ENCODE results near the gene PPIP5K1. TPM values are rescaled to one million over a fixed set of nuclear protein-coding genes. Genes with fewer than 3 reads are reported as not detected.
A peak's percentile ranks its signal among the peaks of the same experiment; 100 is the strongest.

Gene PPIP5K1
- total RNA-seq, 2 experiments from 2014 or later, result 67.5 to 89.8 TPM

DNA sequence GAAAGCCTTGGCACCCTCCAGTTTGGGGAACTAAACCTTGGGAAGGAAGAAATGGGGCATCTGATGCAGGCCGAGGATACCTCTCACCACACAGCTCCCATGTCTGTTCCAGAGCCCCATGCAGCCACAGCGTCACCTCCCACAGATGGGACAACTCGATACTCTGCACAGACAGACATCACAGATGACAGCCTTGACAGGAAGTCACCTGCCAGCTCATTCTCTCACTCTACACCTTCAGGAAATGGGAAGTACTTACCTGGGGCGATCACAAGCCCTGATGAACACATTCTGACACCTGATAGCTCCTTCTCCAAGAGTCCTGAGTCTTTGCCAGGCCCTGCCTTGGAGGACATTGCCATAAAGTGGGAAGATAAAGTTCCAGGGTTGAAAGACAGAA, 64.9 kb downstream of the PPIP5K1 start:
- Histone ChIP-seq H3K4me2 (ENCODE audit: low read length) (no peak overlapping the region), H3K4me1 (ENCODE audit: insufficient read depth, low read length, poor library complexity, severe bottlenecking) (peaks cover 13% of the 10 kb centered on the region), H3K79me2 (ENCODE audit: insufficient read depth, low read depth, low read length) (no peaks in the 10 kb centered on the region), H3K9me2 (ENCODE audit: insufficient read depth, low read length) (no peaks in the 10 kb centered on the region), H2AFZ (ENCODE audit: low read length) (no peak overlapping the region), H3K27ac (ENCODE audit: low read depth, low read length, poor library complexity, severe bottlenecking) (no peak overlapping the region), H4K20me1 (ENCODE audit: insufficient read depth, low read length) (no peaks in the 10 kb centered on the region), H3K36me3 (ENCODE audit: insufficient read depth, low read length) (peaks cover 5% of the 10 kb centered on the region; the same call in 1 of the 2 replicates), H3K9me3 (ENCODE audit: low read length) (no peaks in the 10 kb centered on the region), H3K4me3 (ENCODE audit: low read depth, low read length, poor library complexity, severe bottlenecking) (no peak overlapping the region)
- DNase-seq (ENCODE audit: low spot score), result no peak
- CTCF ChIA-PET (ENCODE audit: unreplicated experiment), result no interaction called here
- BruUV-seq (replicated peaks), result no TSS peak
- TF ChIP-seq, protein P1, sequence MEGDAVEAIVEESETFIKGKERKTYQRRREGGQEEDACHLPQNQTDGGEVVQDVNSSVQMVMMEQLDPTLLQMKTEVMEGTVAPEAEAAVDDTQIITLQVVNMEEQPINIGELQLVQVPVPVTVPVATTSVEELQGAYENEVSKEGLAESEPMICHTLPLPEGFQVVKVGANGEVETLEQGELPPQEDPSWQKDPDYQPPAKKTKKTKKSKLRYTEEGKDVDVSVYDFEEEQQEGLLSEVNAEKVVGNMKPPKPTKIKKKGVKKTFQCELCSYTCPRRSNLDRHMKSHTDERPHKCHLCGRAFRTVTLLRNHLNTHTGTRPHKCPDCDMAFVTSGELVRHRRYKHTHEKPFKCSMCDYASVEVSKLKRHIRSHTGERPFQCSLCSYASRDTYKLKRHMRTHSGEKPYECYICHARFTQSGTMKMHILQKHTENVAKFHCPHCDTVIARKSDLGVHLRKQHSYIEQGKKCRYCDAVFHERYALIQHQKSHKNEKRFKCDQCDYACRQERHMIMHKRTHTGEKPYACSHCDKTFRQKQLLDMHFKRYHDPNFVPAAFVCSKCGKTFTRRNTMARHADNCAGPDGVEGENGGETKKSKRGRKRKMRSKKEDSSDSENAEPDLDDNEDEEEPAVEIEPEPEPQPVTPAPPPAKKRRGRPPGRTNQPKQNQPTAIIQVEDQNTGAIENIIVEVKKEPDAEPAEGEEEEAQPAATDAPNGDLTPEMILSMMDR (conservative IDR thresholded peaks at IDR 0.05; ENCODE audit: low read length), result no peak
- no peak for TF ChIP-seq EZH2phosphoT487 (IDR thresholded peaks at IDR 0.05; ENCODE audit: borderline replicate concordance, low read depth, low read length)
- intact Hi-C loops (cut with micrococcal nuclease; ENCODE audit: unreplicated experiment), result no loop called here
- POLR2A ChIA-PET, result no interaction called here

DNA sequence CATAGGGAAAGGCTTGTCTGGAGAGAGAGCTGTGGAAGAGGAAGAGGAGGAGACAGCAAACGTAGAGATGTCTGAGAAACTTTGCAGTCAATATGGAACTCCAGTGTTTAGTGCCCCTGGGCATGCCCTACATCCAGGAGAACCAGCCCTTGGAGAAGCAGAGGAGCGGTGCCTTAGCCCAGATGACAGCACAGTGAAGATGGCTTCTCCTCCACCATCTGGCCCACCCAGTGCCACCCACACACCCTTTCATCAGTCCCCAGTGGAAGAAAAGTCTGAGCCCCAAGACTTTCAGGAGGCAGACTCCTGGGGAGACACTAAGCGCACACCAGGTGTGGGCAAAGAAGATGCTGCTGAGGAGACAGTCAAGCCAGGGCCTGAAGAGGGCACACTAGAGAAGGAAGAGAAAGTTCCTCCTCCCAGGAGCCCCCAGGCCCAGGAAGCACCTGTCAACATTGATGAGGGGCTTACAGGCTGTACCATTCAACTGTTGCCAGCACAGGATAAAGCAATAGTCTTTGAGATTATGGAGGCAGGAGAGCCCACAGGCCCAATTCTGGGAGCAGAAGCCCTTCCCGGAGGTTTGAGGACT, 65.7 kb downstream of the PPIP5K1 start:
- Histone ChIP-seq H3K4me2 (ENCODE audit: low read length) (no peak overlapping the region), H3K9me3 (ENCODE audit: low read length) (no peaks in the 10 kb centered on the region), H3K36me3 (ENCODE audit: insufficient read depth, low read length) (peaks cover 5% of the 10 kb centered on the region; the same call in 1 of the 2 replicates), H3K4me1 (ENCODE audit: insufficient read depth, low read length, poor library complexity, severe bottlenecking) (peaks cover 15% of the 10 kb centered on the region), H2AFZ (ENCODE audit: low read length) (0 out of 2 replicates have a peak overlapping the region, but pooled peaks have one; percentile 11), H3K9me2 (ENCODE audit: insufficient read depth, low read length) (no peaks in the 10 kb centered on the region), H3K27ac (ENCODE audit: low read depth, low read length, poor library complexity, severe bottlenecking) (no peak overlapping the region), H3K4me3 (ENCODE audit: low read depth, low read length, poor library complexity, severe bottlenecking) (no peak overlapping the region), H3K79me2 (ENCODE audit: insufficient read depth, low read depth, low read length) (no peaks in the 10 kb centered on the region), H4K20me1 (ENCODE audit: insufficient read depth, low read length) (no peaks in the 10 kb centered on the region)
- DNase-seq (ENCODE audit: low spot score), result peak; percentile 75
- ChIA-PET CTCF (ENCODE audit: unreplicated experiment) (no interaction called here), POLR2A (no interaction called here)
- no TSS peak for BruUV-seq (replicated peaks)
- TF ChIP-seq, protein P1 (conservative IDR thresholded peaks at IDR 0.05; ENCODE audit: low read length), result peak; percentile 72
- TF ChIP-seq EZH2phosphoT487 (IDR thresholded peaks at IDR 0.05; ENCODE audit: borderline replicate concordance, low read depth, low read length), result no peak
- intact Hi-C loops (cut with micrococcal nuclease; ENCODE audit: unreplicated experiment), result no loop called here

DNA sequence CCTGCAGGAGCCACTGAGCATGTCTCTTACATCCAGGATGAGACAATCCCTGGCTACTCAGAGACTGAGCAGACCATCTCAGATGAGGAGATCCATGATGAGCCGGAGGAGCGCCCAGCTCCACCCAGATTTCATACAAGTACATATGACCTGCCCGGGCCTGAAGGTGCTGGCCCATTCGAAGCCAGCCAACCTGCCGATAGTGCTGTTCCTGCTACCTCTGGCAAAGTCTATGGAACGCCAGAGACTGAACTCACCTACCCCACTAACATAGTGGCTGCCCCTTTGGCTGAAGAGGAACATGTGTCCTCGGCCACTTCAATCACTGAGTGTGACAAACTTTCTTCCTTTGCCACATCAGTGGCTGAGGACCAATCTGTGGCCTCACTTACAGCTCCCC, 66.4 kb downstream of the PPIP5K1 start:
- Histone ChIP-seq H3K27ac (ENCODE audit: low read depth, low read length, poor library complexity, severe bottlenecking) (no peak overlapping the region), H3K4me2 (ENCODE audit: low read length) (no peak overlapping the region), H3K36me3 (ENCODE audit: insufficient read depth, low read length) (peaks cover 5% of the 10 kb centered on the region; the same call in 1 of the 2 replicates), H3K4me1 (ENCODE audit: insufficient read depth, low read length, poor library complexity, severe bottlenecking) (peaks cover 22% of the 10 kb centered on the region), H3K4me3 (ENCODE audit: low read depth, low read length, poor library complexity, severe bottlenecking) (no peak overlapping the region), H3K9me2 (ENCODE audit: insufficient read depth, low read length) (no peaks in the 10 kb centered on the region), H3K79me2 (ENCODE audit: insufficient read depth, low read depth, low read length) (no peaks in the 10 kb centered on the region), H2AFZ (ENCODE audit: low read length) (no peak overlapping the region), H4K20me1 (ENCODE audit: insufficient read depth, low read length) (no peaks in the 10 kb centered on the region), H3K9me3 (ENCODE audit: low read length) (no peaks in the 10 kb centered on the region)
- no TSS peak for BruUV-seq (replicated peaks)
- ChIA-PET CTCF (ENCODE audit: unreplicated experiment) (no interaction called here), POLR2A (no interaction called here)
- intact Hi-C loops (cut with micrococcal nuclease; ENCODE audit: unreplicated experiment), result no loop called here
- DNase-seq (ENCODE audit: low spot score), result no peak
- TF ChIP-seq, protein P1 (conservative IDR thresholded peaks at IDR 0.05; ENCODE audit: low read length), result no peak
- TF ChIP-seq EZH2phosphoT487 (IDR thresholded peaks at IDR 0.05; ENCODE audit: borderline replicate concordance, low read depth, low read length), result no peak
